Neural progenitor cell (in vitro differentiated cells): ENCODE measurements around the gene PDE3A.

Experiments
- CTCF ChIP-seq: fragments of 200-600 bp; sonication (generic); IDR thresholded peaks from 2 replicates; pipeline ENCODE4 v1.5.1; 2017; ENCODE audit warnings: antibody characterized with exemption, mild to moderate bottlenecking
- EZH2 ChIP-seq: fragments of 200-600 bp; sonication (generic); IDR thresholded peaks from 2 replicates; pipeline ENCODE4 v1.6.1; 2017; ENCODE audit warnings: antibody characterized with exemption, mild to moderate bottlenecking, moderate library complexity

- no peak for TF ChIP-seq CTCF
- TF ChIP-seq EZH2 = no peak
Measured at GRCh38 chr12:20620261-20620660, 251.9 kb downstream of the PDE3A start.
